K562 (cell line): ENCODE results near the gene MYO1D. TPM values are rescaled to one million over a fixed set of nuclear protein-coding genes. Genes with fewer than 3 reads are reported as not detected.

Experiments used
- ATF7 ChIP-seq: fragments of 450-650 bp; IDR thresholded peaks from 2 replicates; pipeline ENCODE4 v1.7.1; 2014; ENCODE audit warnings: mild to moderate bottlenecking, moderate library complexity
- FOSL1 ChIP-seq: fragments of 200-800 bp; sonication (Bioruptor generic); conservative IDR thresholded peaks from 2 replicates; pipeline ENCODE4 v1.6.1; 2016; ENCODE audit warnings: missing genetic modification characterization, missing compliant biosample characterization
- HNRNPH1 ChIP-seq: fragments of 200-400 bp; formaldehyde crosslinking; optimal IDR thresholded peaks from 2 replicates; pipeline ENCODE3; 2017; ENCODE audit warnings: low read depth, mild to moderate bottlenecking, low read length, moderate library complexity
- MED1 ChIP-seq: sonication (generic); formaldehyde crosslinking; IDR thresholded peaks from 2 replicates; pipeline ENCODE4 v1.8.1; 2023; ENCODE audit warnings: missing genetic modification reagents, borderline replicate concordance
- OTX1 ChIP-seq: fragments of 450-650 bp; formaldehyde crosslinking; IDR thresholded peaks from 2 replicates; pipeline ENCODE4 v1.4.0; 2022; ENCODE audit warnings: mild to moderate bottlenecking
- SMARCA4 ChIP-seq: fragments of 450-650 bp; IDR thresholded peaks from 2 replicates; pipeline ENCODE4 v1.6.1; 2016
- TSC22D4 ChIP-seq: fragments of 450-650 bp; IDR thresholded peaks from 2 replicates; pipeline ENCODE4 v1.6.1; 2016; ENCODE audit warnings: missing genetic modification characterization, missing biosample characterization, control low read depth
- ZNF79 ChIP-seq: fragments of 250-450 bp; sonication (Bioruptor Pico); IDR thresholded peaks from 2 replicates; pipeline ENCODE4 v1.4.0; 2020; ENCODE audit warnings: low read depth, mild to moderate bottlenecking, moderate library complexity
- polyA plus RNA-seq, 8 experiments: library from polyadenylated mRNA; depleted of rRNA in 4 of 8; stranded (reverse) in 5 of 8; unstranded in 3 of 8; fragments of >200 nt; fragmentation: Nextera tagmentation in 2 of 8; fragmentation: Illumina TruSeq in 1 of 8; extraction: Ambion mirVana in 2 of 8; extraction: Trizol in 1 of 8; gene quantifications; 2 replicates each; pipeline versions ENCODE4 v1.2.1 to v1.2.3, GENCODE V29; 2011 to 2014; ENCODE audit warnings: inconsistent platforms in 1 of 8, missing spikeins in 1 of 8
- total RNA-seq, 7 experiments: library from RNA; depleted of rRNA in 6 of 7; stranded (reverse); fragments of >200 nt in 6 of 7; fragmentation: Illumina TruSeq in 2 of 7; extraction: Trizol in 2 of 7; gene quantifications; 2 replicates each; pipeline versions ENCODE4 v1.2.1 to v1.2.3, GENCODE V29; 2011 to 2021; ENCODE audit warnings: low replicate concordance in 1 of 7
- TF ChIP-seq, protein P1 (sequence below): fragments of 450-650 bp; IDR thresholded peaks from 2 replicates; pipeline ENCODE4 v1.6.1; 2016
- TF ChIP-seq, protein P2 (sequence below): fragments of 250-450 bp; sonication (Bioruptor Pico); IDR thresholded peaks from 2 replicates; pipeline ENCODE4 v1.8.0; 2022; ENCODE audit warnings: inconsistent platforms
- TF ChIP-seq, protein P3 (sequence below): sonication (generic); formaldehyde crosslinking; IDR thresholded peaks from 2 replicates; pipeline ENCODE4 v1.8.0; 2022; ENCODE audit warnings: missing genetic modification reagents, mild to moderate bottlenecking, borderline replicate concordance
- TF ChIP-seq, protein P4 (sequence below): IDR thresholded peaks from 2 replicates; pipeline ENCODE4 v1.6.1; 2012; ENCODE audit warnings: low read depth, low read length, improper control_type of control experiment, borderline replicate concordance
- TF ChIP-seq, protein P5 (sequence below): fragments of 200-400 bp; formaldehyde crosslinking; IDR thresholded peaks from 2 replicates; pipeline ENCODE4 v1.6.1; 2017; ENCODE audit warnings: mild to moderate bottlenecking, low read depth, low read length, moderate library complexity

Gene MYO1D
- total and polyA plus RNA-seq, 9 of the 15 experiments (the other 6 are each of a cell fraction or from before 2014, with no cell fraction given) = 2.1 to 71.2 (median 45.4) TPM

DNA sequence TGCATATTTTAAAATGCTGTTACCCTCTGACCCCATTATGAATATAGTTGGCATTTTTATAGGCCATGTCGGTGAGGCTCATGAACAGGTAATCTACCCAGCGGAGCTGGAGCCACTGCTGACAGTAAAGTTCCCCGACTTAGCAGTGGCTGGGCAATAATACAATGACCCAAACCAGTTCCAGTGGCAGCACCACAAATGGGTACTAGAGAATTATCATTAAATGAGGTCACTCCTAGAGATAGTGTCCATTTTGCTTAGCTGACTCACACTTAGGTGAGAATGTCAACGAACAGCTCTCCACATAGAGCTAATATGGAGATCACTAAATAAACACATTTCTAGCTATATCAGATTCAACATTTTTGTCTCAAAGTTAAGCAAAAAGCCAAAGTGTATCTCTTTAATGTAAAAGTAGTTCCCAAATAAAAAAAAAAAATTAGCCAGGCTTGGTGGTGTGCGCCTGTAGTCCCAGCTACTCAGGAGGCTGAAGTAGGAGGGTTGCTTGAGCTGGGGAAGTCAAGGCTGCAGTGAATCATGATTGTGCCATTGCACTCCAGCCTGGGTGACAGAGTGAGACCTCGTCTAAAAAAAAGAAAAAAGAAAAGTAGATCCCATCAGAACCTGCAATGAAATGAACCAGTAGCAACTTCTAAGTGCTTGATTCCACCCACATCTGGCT lies 7.4 kb downstream of the MYO1D start (continued):
- TF ChIP-seq ATF7 (peak; percentile 51; the same call in 1 of the 2 replicates), FOSL1 (peak; percentile 64), TSC22D4 (tag) (no peak), ZNF79 (no peak), OTX1 (CRISPR knock-in tag) (no peak), SMARCA4 (0 out of 2 replicates have a peak, but pooled peaks have one; percentile 44), HNRNPH1 (no peak), MED1 (CRISPR knock-in tag) (no peak)
- TF ChIP-seq, protein P1, sequence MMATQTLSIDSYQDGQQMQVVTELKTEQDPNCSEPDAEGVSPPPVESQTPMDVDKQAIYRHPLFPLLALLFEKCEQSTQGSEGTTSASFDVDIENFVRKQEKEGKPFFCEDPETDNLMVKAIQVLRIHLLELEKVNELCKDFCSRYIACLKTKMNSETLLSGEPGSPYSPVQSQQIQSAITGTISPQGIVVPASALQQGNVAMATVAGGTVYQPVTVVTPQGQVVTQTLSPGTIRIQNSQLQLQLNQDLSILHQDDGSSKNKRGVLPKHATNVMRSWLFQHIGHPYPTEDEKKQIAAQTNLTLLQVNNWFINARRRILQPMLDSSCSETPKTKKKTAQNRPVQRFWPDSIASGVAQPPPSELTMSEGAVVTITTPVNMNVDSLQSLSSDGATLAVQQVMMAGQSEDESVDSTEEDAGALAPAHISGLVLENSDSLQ = no peak
- TF ChIP-seq, protein P2, sequence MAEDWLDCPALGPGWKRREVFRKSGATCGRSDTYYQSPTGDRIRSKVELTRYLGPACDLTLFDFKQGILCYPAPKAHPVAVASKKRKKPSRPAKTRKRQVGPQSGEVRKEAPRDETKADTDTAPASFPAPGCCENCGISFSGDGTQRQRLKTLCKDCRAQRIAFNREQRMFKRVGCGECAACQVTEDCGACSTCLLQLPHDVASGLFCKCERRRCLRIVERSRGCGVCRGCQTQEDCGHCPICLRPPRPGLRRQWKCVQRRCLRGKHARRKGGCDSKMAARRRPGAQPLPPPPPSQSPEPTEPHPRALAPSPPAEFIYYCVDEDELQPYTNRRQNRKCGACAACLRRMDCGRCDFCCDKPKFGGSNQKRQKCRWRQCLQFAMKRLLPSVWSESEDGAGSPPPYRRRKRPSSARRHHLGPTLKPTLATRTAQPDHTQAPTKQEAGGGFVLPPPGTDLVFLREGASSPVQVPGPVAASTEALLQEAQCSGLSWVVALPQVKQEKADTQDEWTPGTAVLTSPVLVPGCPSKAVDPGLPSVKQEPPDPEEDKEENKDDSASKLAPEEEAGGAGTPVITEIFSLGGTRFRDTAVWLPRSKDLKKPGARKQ (CRISPR knock-in tag) = no peak
- TF ChIP-seq, protein P3, sequence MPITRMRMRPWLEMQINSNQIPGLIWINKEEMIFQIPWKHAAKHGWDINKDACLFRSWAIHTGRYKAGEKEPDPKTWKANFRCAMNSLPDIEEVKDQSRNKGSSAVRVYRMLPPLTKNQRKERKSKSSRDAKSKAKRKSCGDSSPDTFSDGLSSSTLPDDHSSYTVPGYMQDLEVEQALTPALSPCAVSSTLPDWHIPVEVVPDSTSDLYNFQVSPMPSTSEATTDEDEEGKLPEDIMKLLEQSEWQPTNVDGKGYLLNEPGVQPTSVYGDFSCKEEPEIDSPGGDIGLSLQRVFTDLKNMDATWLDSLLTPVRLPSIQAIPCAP = no peak
- TF ChIP-seq, protein P4, sequence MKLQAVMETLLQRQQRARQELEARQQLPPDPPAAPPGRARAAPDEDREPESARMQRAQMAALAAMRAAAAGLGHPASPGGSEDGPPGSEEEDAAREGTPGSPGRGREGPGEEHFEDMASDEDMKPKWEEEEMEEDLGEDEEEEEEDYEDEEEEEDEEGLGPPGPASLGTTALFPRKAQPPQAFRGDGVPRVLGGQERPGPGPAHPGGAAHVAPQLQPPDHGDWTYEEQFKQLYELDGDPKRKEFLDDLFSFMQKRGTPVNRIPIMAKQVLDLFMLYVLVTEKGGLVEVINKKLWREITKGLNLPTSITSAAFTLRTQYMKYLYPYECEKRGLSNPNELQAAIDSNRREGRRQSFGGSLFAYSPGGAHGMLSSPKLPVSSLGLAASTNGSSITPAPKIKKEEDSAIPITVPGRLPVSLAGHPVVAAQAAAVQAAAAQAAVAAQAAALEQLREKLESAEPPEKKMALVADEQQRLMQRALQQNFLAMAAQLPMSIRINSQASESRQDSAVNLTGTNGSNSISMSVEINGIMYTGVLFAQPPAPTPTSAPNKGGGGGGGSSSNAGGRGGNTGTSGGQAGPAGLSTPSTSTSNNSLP = no peak
- TF ChIP-seq, protein P5, sequence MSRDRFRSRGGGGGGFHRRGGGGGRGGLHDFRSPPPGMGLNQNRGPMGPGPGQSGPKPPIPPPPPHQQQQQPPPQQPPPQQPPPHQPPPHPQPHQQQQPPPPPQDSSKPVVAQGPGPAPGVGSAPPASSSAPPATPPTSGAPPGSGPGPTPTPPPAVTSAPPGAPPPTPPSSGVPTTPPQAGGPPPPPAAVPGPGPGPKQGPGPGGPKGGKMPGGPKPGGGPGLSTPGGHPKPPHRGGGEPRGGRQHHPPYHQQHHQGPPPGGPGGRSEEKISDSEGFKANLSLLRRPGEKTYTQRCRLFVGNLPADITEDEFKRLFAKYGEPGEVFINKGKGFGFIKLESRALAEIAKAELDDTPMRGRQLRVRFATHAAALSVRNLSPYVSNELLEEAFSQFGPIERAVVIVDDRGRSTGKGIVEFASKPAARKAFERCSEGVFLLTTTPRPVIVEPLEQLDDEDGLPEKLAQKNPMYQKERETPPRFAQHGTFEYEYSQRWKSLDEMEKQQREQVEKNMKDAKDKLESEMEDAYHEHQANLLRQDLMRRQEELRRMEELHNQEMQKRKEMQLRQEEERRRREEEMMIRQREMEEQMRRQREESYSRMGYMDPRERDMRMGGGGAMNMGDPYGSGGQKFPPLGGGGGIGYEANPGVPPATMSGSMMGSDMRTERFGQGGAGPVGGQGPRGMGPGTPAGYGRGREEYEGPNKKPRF = no peak
